Rectal smooth muscle tissue (tissue), 1 donor: ENCODE data around the gene AKT1.

Source experiments
- H3K27ac ChIP-seq: one replicate; pipeline ENCODE4 v1.7.0; 2013; ENCODE audit warnings: low read depth, low read length, inconsistent platforms
- H3K27me3 ChIP-seq: one replicate; pipeline ENCODE4 v1.7.0; 2013; ENCODE audit warnings: low read length; ENCODE audit not compliant: control insufficient read depth, insufficient read depth
- H3K36me3 ChIP-seq: one replicate; pipeline ENCODE4 v1.7.0; 2013; ENCODE audit warnings: low read length; ENCODE audit not compliant: control insufficient read depth, insufficient read depth
- H3K4me1 ChIP-seq: one replicate; pipeline ENCODE4 v1.7.0; 2013; ENCODE audit warnings: low read length; ENCODE audit not compliant: control insufficient read depth, insufficient read depth
- H3K4me3 ChIP-seq: one replicate; pipeline ENCODE4 v1.7.0; 2013; ENCODE audit warnings: low read length
- H3K9ac ChIP-seq: one replicate; pipeline ENCODE4 v1.7.0; 2013; ENCODE audit warnings: low read length

AKT1 gene

GRCh38 chr14:104746071-104746545 lies 49.4 kb downstream of the AKT1 start:
- peaks cover 9% of the 10 kb centered on the region for H3K4me1 ChIP-seq
- no peaks in the 10 kb centered on the region for H3K27me3 ChIP-seq
- peak overlapping the region; percentile 46 for H3K27ac ChIP-seq
- H3K4me3 ChIP-seq, result no peak overlapping the region
- H3K9ac ChIP-seq, result no peak overlapping the region
- no peaks in the 10 kb centered on the region for H3K36me3 ChIP-seq

- Histone ChIP-seq H3K9ac (no peak overlapping the region), H3K27ac (no peak overlapping the region), H3K36me3 (no peaks in the 10 kb centered on the region), H3K27me3 (no peaks in the 10 kb centered on the region), H3K4me1 (peaks cover 9% of the 10 kb centered on the region), H3K4me3 (no peak overlapping the region)
Observed at GRCh38 chr14:104745431-104745830, 50.1 kb downstream of the AKT1 start.

- Histone ChIP-seq H3K27me3 (no peaks in the 10 kb centered on the region), H3K36me3 (no peaks in the 10 kb centered on the region), H3K4me3 (no peak overlapping the region), H3K4me1 (peaks cover 9% of the 10 kb centered on the region), H3K27ac (no peak overlapping the region), H3K9ac (no peak overlapping the region)
Observed at GRCh38 chr14:104744484-104744883, 51.1 kb downstream of the AKT1 start.

GRCh38 chr14:104743461-104744380 lies 51.8 kb downstream of the AKT1 start:
- H3K9ac ChIP-seq, result no peak overlapping the region
- H3K27ac ChIP-seq, result no peak overlapping the region
- no peaks in the 10 kb centered on the region for H3K27me3 ChIP-seq
- H3K4me3 ChIP-seq, result no peak overlapping the region
- H3K36me3 ChIP-seq, result no peaks in the 10 kb centered on the region
- H3K4me1 ChIP-seq, result peaks cover 9% of the 10 kb centered on the region

- Histone ChIP-seq H3K27ac (no peak overlapping the region), H3K9ac (no peak overlapping the region), H3K4me3 (no peak overlapping the region), H3K27me3 (no peaks in the 10 kb centered on the region), H3K4me1 (peaks cover 9% of the 10 kb centered on the region), H3K36me3 (no peaks in the 10 kb centered on the region)
Observed at GRCh38 chr14:104742586-104743455, 52.7 kb downstream of the AKT1 start.

GRCh38 chr14:104741803-104742251 lies 53.7 kb downstream of the AKT1 start:
- Histone ChIP-seq H3K9ac (no peak overlapping the region), H3K4me1 (peaks cover 6% of the 10 kb centered on the region), H3K27me3 (no peaks in the 10 kb centered on the region), H3K27ac (no peak overlapping the region), H3K36me3 (no peaks in the 10 kb centered on the region), H3K4me3 (no peak overlapping the region)

- H3K27ac ChIP-seq, result no peak overlapping the region
- no peaks in the 10 kb centered on the region for H3K36me3 ChIP-seq
- no peaks in the 10 kb centered on the region for H3K27me3 ChIP-seq
- no peak overlapping the region for H3K4me3 ChIP-seq
- H3K4me1 ChIP-seq, result peaks cover 2% of the 10 kb centered on the region
- H3K9ac ChIP-seq, result no peak overlapping the region
Observed at GRCh38 chr14:104741108-104741802, 54.3 kb downstream of the AKT1 start.

GRCh38 chr14:104739546-104740516 lies 55.7 kb downstream of the AKT1 start:
- peaks cover 6% of the 10 kb centered on the region for H3K4me1 ChIP-seq
- no peak overlapping the region for H3K4me3 ChIP-seq
- no peaks in the 10 kb centered on the region for H3K36me3 ChIP-seq
- no peak overlapping the region for H3K27ac ChIP-seq
- H3K9ac ChIP-seq, result no peak overlapping the region
- H3K27me3 ChIP-seq, result no peaks in the 10 kb centered on the region

- no peak overlapping the region for H3K9ac ChIP-seq
- no peak overlapping the region for H3K4me3 ChIP-seq
- H3K27me3 ChIP-seq, result no peaks in the 10 kb centered on the region
- H3K27ac ChIP-seq, result no peak overlapping the region
- no peaks in the 10 kb centered on the region for H3K36me3 ChIP-seq
- H3K4me1 ChIP-seq, result peaks cover 6% of the 10 kb centered on the region
Observed at GRCh38 chr14:104739026-104739425, 56.5 kb downstream of the AKT1 start.

- Histone ChIP-seq H3K27ac (no peak overlapping the region), H3K27me3 (no peaks in the 10 kb centered on the region), H3K36me3 (no peaks in the 10 kb centered on the region), H3K4me1 (peaks cover 6% of the 10 kb centered on the region), H3K9ac (no peak overlapping the region), H3K4me3 (no peak overlapping the region)
Observed at GRCh38 chr14:104738375-104739019, 57.1 kb downstream of the AKT1 start.
